Subcutaneous adipose tissue (tissue), 4 donors: ENCODE data around the gene EIF4G3. TPM values are rescaled to one million over a fixed set of nuclear protein-coding genes. Genes with fewer than 3 reads are reported as not detected.

Source experiments
- total RNA-seq, 4 donors: library from RNA; depleted of rRNA; stranded (reverse); fragments of >200 nt; gene quantifications; one replicate each; pipeline ENCODE4 v1.1.0, GENCODE V29; 2016
- TF ChIP-seq, protein P1 (sequence below): fragments of 450-650 bp; IDR thresholded peaks from one replicate; pipeline ENCODE4 v1.5.1; 2016; ENCODE audit warnings: low read depth, mild to moderate bottlenecking, control low read depth, antibody characterized with exemption, moderate library complexity

Gene EIF4G3
- total RNA-seq, 4 donors from 2014 or later, result 41.0 to 60.2 (median 51.7) TPM

DNA sequence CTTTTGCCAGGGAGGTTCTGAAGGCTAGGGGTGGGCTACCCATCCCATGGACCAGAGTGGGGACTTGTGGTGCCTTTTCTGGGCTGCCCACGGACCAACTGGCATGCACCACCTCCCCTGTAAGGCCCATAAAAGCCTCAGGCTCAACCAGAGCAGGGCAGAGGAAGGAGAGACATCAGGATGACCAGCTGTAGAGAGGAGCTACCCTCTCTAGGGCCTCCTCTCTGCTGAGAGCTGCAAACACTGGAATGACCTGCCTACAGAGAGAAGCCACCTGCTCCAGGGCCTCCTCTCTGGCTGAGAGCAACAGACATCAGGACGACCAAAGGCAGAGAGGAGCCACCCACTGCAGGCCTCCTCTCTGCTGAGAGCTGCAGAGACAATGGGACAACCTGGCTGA lies 140.9 kb downstream of the EIF4G3 start:
- TF ChIP-seq, protein P1, sequence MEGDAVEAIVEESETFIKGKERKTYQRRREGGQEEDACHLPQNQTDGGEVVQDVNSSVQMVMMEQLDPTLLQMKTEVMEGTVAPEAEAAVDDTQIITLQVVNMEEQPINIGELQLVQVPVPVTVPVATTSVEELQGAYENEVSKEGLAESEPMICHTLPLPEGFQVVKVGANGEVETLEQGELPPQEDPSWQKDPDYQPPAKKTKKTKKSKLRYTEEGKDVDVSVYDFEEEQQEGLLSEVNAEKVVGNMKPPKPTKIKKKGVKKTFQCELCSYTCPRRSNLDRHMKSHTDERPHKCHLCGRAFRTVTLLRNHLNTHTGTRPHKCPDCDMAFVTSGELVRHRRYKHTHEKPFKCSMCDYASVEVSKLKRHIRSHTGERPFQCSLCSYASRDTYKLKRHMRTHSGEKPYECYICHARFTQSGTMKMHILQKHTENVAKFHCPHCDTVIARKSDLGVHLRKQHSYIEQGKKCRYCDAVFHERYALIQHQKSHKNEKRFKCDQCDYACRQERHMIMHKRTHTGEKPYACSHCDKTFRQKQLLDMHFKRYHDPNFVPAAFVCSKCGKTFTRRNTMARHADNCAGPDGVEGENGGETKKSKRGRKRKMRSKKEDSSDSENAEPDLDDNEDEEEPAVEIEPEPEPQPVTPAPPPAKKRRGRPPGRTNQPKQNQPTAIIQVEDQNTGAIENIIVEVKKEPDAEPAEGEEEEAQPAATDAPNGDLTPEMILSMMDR, result no peak

DNA sequence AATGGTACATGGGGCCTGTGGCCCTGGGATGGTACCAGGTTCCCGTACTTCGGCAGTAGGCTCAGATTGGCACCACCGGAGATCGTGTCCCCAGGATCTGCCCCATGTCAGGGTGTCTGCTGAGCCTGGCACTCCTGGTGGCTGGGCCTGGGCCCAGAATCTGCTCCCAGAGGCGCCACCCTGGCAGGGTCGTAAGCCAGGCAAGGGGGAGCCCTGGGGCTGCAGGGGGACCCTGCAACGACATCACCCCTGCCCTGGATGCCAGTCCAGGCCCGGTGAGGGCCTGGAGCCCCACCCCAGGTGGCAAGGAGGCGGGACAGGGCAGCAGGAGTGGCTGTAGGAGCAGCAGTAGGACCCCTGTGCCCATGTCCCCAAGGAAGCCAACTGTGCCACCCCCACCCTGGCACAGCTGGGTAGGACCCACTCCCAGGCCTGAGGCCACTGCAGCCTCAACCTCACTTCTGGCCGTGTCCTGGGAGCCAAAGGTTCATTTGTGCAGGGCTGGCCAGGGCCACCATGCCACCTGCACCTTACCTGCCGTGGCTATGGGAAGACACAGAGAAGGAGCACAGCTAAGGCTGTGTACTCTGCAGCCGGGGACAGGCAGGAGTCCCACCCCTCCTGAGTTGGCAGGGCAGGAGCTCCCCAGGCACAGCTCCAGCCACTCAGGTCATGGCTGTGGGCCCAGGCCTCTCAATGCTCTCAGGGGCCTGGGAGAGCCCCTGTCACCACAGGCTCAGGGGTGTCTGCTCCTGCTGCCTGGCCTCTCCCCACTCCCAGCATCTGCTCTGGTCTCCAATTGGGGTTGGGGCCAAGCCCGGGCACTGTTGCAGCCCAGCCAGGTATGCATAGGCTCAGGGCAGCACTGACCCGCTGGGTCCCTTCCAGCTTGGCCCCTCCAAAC lies 141.7 kb downstream of the EIF4G3 start:
- TF ChIP-seq, protein P1, result no peak

DNA sequence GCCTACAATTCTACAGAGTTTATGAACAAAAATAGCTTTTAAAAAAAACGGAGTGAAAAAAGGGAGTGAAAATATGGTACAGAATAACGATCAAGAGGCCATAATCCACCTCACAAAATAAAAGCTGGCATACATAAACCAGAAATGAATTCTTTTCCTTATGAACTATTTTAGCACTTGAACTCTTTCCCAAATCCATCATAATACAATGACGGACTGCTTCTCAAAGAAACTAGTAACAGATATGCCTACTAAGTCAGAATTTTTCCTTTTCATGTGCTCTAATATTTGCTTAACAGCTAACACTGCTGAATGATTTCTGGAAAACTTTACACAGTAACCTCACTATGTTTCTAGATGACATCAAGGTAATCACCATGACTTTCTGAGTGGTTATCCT lies 144.0 kb downstream of the EIF4G3 start:
- TF ChIP-seq, protein P1, result no peak

DNA sequence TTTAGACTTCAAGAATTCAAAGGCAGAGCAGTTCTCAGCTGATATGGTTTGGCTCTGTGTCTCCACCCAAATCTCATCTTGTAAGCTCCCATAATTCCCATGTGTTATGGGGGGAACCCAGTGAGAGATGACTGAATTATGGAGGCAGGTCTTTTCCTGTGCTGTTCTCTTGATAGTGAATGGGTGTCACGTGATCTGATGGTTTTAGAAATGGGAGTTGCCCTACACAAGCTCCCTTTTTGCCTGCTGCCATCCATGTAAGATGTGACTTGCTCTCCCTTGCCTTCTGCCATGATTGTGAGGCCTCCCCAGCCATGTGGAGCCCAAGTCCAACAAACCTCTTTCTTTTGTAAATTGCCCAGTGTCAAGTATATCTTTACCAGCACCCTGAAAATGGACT lies 146.5 kb downstream of the EIF4G3 start:
- TF ChIP-seq, protein P1, result no peak

DNA sequence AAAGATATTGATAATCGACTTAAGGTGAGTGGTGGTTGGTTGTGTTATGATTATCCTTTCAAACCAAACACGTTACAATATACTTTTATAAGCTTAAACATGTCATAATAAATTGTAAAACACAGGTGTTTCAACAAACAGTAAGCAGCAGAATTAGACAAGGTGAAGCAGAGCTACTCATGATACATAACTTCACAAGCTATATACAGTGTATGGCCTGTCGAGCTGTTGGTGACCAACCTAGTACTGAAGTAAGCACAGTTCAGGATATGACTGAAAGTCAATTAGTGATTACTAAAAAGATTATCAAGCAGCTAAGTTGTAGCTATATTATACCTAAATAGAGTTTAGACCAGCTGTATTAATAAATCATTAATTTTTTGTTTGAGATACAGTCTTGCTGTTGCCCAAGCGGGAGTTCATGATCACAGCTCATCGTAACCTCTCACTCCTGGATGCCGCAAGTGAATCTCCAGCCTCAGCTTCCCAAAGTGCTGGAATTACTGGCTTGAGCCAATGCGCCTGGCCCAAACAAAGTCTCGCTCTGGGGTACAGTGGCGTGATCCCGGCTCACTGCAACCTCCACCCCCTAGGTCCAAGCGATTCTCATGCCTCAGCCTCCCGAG lies 148.1 kb downstream of the EIF4G3 start:
- TF ChIP-seq, protein P1, result no peak

DNA sequence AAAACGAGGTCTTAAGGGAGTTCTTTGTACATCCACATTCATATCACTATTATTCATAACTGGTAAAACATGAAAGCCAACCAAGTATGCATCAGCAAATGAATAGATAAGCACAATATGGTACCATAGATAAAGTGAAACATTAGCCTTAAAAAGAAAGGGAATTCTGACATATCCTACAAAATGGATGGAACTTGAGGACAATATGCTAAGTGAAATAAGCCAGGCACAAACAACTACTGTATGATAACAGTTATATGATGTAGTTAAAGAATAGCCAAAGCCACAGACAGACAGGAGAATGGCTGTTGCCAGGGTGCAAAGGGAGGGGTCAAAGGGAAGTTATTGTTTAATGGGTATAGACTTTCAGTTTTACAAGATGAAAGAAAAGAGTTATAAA lies 148.9 kb downstream of the EIF4G3 start:
- TF ChIP-seq, protein P1, result no peak

DNA sequence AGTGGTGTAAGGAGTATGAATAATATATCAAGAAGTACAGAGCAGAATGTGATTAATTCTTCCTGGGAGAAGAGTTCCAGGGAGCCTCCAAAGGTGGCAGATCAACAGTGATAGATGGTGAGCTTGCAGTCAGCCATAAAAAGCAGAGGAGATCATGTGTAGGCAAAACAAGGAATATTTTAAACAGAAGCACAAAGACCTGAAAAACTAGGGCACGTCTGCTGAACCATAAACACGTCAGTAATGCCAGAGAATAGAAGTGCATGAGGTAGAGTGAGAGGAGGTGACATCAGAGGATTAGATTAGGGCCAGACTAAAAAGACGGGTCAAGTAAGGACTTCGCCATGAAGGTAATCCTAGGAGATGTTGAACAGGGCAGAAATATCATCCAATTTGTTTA lies 151.8 kb downstream of the EIF4G3 start:
- TF ChIP-seq, protein P1, result no peak
